A549 (cell line): ENCODE measurements around the gene MCU. TPM values are rescaled to one million over a fixed set of nuclear protein-coding genes. Genes with fewer than 3 reads are reported as not detected.
A peak's percentile ranks its signal among the peaks of the same experiment; 100 is the strongest.
"Not testable (repeated sequence)": the region's sequence is repeated elsewhere in the genome, so short reads cannot be mapped to it uniquely, and the experiment has no call there.

Experiments used
- ATAC-seq, 2 experiments: fragments of 200-7000 bp in 1 of 2; fragments of >200 bp in 1 of 2; cut with Nextera tagmentation in 1 of 2; cut with Tn5 transposase in 1 of 2; 3 replicates each; pipeline versions ENCODE4 v1.8.0 to v1.9.1; 2018 to 2020; ENCODE audit warnings: mild to moderate bottlenecking in 1 of 2, moderate library complexity in 1 of 2
- CTCF ChIA-PET: fragments of 300-600 bp; sonication (Branson Sonifier 250); formaldehyde crosslinking; extraction: SDS; loops from one replicate; lab custom pipeline; 2021; ENCODE audit warnings: antibody characterized with exemption, inconsistent platforms; lab: Yijun Ruan, JAX
- POLR2A ChIA-PET: fragments of 350-600 bp; formaldehyde crosslinking; extraction: SDS; loops from one replicate; lab custom pipeline; 2021; ENCODE audit warnings: antibody characterized with exemption, inconsistent platforms; lab: Yijun Ruan, JAX
- DNase-seq, 2 experiments: peaks; one replicate each; pipeline versions ENCODE4 v3.0.0 to v3.0.0-alpha.2; 2011 to 2016; ENCODE audit warnings: low read depth in 1 of 2, low spot score in 1 of 2
- FAIRE-seq: peaks from 2 replicates; lab custom pipeline; 2011; peaks lifted over from hg19 to GRCh38; lab: Jason Lieb, UNC
- H3K27ac ChIP-seq, 2 experiments: fragments of >200 bp; sonication (Bioruptor Twin); formaldehyde crosslinking; 3 replicates each; pipeline ENCODE4 v1.5.1; 2016 to 2017
- H3K4me1 ChIP-seq: fragments of >200 bp; sonication (Bioruptor Twin); formaldehyde crosslinking; 3 replicates; pipeline ENCODE4 v1.6.1; 2016
- H3K4me2 ChIP-seq: fragments of >200 bp; sonication (Bioruptor Twin); formaldehyde crosslinking; 3 replicates; pipeline ENCODE4 v1.6.1; 2016
- H3K4me3 ChIP-seq: fragments of >200 bp; sonication (Bioruptor Twin); formaldehyde crosslinking; 3 replicates; pipeline ENCODE4 v1.5.1; 2016
- H3K9me3 ChIP-seq: fragments of >200 bp; sonication (Bioruptor Twin); formaldehyde crosslinking; 3 replicates; pipeline ENCODE4 v1.6.1; 2016
- ESRRA ChIP-seq: fragments of 150-350 bp; IDR thresholded peaks from 2 replicates; pipeline ENCODE4 v1.6.1; 2014; ENCODE audit warnings: mild to moderate bottlenecking, low read length, borderline replicate concordance
- HOXB13 ChIP-seq: fragments of 250-450 bp; sonication (Bioruptor Pico); IDR thresholded peaks from 2 replicates; pipeline ENCODE4 v1.5.0; 2020; ENCODE audit warnings: low read depth, mild to moderate bottlenecking, moderate library complexity
- RCOR1 ChIP-seq: fragments of 150-350 bp; IDR thresholded peaks from 2 replicates; pipeline ENCODE4 v1.6.1; 2014; ENCODE audit warnings: antibody characterized with exemption, low read length, low read depth
- TP53 ChIP-seq: fragments of 250-450 bp; sonication (Bioruptor Pico); IDR thresholded peaks from 2 replicates; pipeline ENCODE4 v1.5.0; 2021; ENCODE audit warnings: mild to moderate bottlenecking, moderate library complexity
- ZC3H11A ChIP-seq: fragments of 450-650 bp; IDR thresholded peaks from 2 replicates; pipeline ENCODE4 v1.6.1; 2014; ENCODE audit warnings: antibody characterized with exemption, mild to moderate bottlenecking
- ZFP36 ChIP-seq: fragments of 450-650 bp; IDR thresholded peaks from 2 replicates; pipeline ENCODE4 v1.6.1; 2014; ENCODE audit warnings: borderline replicate concordance; ENCODE audit not compliant: partially characterized antibody
- WGBS: methylation state at CpG from one replicate; pipeline ENCODE4 v1.1.6; 2017; ENCODE audit errors: missing lambda C conversion rate; 5-methylcytosine and 5-hydroxymethylcytosine counted together
- polyA plus RNA-seq, 4 experiments: library from polyadenylated mRNA; depleted of rRNA in 3 of 4; stranded (reverse); fragments of >200 nt; fragmentation: RNase III in 1 of 4; extraction: RNeasy Plus Mini Kit Qiagen cat#74134 plus additional on column Dnase treatment in 1 of 4; gene quantifications; 2 replicates in 3 of 4; 3 replicates in 1 of 4; pipeline ENCODE4 v1.2.3, GENCODE V29; 2011 to 2017
- TF ChIP-seq, protein P1 (sequence below): fragments of >200 bp; sonication (Bioruptor Twin); formaldehyde crosslinking; IDR thresholded peaks from 2 replicates; pipeline ENCODE4 v1.6.1; 2016
- TF ChIP-seq, protein P2 (sequence below): IDR thresholded peaks from 2 replicates; pipeline ENCODE4 v1.6.1; 2012
- TF ChIP-seq, protein P3 (sequence below): fragments of 150-350 bp; IDR thresholded peaks from 2 replicates; pipeline ENCODE4 v1.6.1; 2014; ENCODE audit warnings: low read depth, mild to moderate bottlenecking, low read length
- TF ChIP-seq, protein P4 (sequence below): fragments of >200 bp; sonication (Bioruptor Twin); formaldehyde crosslinking; IDR thresholded peaks from 3 replicates; pipeline ENCODE4 v1.5.1; 2016

The MCU gene
- polyA plus RNA-seq, 2 of the 4 experiments (the other 2 are of a cell fraction), result 44.0 to 221 TPM

DNA sequence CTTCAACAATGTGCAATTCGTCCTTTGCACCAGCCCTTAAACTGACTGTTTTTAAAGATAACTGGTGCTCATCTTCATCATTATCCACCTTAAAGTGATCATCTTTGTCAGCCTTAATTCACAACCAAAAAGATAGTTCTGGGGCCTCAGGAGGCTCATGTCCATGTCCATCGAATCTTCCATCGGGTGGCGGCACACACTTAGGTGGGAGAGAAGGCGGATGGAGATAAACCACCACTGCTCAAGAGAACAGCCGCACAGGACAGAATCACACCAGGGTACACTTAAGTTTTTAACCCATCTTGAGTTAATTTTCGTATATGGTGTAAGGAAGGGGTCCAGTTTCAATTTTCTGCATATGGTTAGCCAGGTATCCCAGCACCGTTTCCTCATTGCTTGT, 226.4 kb downstream of the MCU start:
- no peak overlapping the region for H3K27ac ChIP-seq
- no peak for DNase-seq
- WGBS, result 73% methylated on average over 8 of the region's 8 CpGs
- POLR2A ChIA-PET, result no interaction called here
- H3K4me2 ChIP-seq, result no peak overlapping the region
- H3K4me1 ChIP-seq, result no peaks in the 10 kb centered on the region
- H3K4me3 ChIP-seq, result no peak overlapping the region
- CTCF ChIA-PET, result interaction anchor here (0.6 kb wide), 1 partner anchor 297 kb away, joined by 3 read pairs; no protein-coding TSS in a partner anchor
- no peaks in the 10 kb centered on the region for H3K9me3 ChIP-seq
- FAIRE-seq, result no peak
- no peak for ATAC-seq
- TF ChIP-seq, protein P1, sequence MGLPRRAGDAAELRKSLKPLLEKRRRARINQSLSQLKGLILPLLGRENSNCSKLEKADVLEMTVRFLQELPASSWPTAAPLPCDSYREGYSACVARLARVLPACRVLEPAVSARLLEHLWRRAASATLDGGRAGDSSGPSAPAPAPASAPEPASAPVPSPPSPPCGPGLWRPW, result no peak
- TF ChIP-seq, protein P2, sequence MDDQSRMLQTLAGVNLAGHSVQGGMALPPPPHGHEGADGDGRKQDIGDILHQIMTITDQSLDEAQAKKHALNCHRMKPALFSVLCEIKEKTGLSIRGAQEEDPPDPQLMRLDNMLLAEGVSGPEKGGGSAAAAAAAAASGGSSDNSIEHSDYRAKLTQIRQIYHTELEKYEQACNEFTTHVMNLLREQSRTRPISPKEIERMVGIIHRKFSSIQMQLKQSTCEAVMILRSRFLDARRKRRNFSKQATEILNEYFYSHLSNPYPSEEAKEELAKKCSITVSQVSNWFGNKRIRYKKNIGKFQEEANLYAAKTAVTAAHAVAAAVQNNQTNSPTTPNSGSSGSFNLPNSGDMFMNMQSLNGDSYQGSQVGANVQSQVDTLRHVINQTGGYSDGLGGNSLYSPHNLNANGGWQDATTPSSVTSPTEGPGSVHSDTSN, result no peak
- no peak for TF ChIP-seq RCOR1
- no peak for TF ChIP-seq ZFP36
- TF ChIP-seq, all 56 proteins: peak for 0

DNA sequence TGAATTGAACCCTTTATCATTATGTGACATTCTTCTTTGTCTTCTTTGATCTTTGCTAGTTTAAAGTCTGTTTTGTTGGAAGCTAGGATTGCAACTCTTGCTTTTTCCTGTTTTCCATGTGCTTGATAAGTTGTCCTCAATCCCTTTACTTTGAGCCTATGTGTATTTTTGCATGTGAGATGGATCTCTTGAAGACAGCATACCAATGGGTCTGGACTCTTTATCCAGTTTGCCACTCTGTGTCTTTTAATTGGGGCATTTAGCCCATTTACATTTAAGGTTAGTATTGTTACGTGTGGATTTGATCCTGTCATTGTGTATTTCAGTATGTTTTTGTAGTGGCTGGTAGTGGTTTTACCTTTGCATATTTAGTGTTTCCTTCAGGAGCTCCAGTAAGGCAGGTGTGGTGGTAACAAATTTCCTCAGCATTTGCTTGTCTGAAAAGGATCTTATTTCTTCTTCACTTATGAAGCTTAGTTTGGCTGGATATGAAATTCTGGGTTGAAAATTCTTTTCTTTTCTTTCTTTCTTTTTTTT, 229.3 kb downstream of the MCU start:
- H3K27ac ChIP-seq, H3K4me1 ChIP-seq, H3K9me3 ChIP-seq, FAIRE-seq, ATAC-seq, H3K4me3 ChIP-seq, H3K4me2 ChIP-seq, POLR2A ChIA-PET, DNase-seq: not testable (repeated sequence)
- WGBS, result 92% methylated on average over 1 of the region's 1 CpG
- CTCF ChIA-PET, result interaction anchor here (0.7 kb wide), 2 partner anchors 10 to 138 kb away, joined by 3 read pairs; no protein-coding TSS in a partner anchor

DNA sequence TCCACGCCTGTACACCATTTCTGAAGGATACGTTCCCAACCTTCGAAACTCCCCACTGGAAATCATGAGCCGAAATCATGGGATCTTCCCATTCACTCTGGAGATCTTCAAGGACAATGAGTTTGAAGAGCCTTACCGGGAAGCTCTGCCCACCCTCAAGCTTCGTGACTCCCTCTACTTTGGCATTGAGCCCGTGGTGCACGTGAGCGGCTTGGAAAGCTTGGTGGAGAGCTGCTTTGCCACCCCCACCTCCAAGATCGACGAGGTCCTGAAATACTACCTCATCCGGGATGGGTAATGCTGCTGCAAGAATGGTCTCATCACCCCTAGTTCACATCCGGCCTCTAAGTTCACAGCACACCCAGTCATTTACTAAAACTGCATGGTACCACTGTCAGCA, 232.4 kb downstream of the MCU start:
- FAIRE-seq (no peak), ATAC-seq (no peak), DNase-seq (no peak)
- ChIA-PET CTCF (interaction anchor here (1.1 kb wide), 1 partner anchor 14 kb away, joined by 3 read pairs; no protein-coding TSS in a partner anchor), POLR2A (no interaction called here)
- Histone ChIP-seq H3K9me3 (no peaks in the 10 kb centered on the region), H3K4me2 (no peak overlapping the region), H3K4me1 (no peaks in the 10 kb centered on the region), H3K4me3 (no peak overlapping the region), H3K27ac (no peak overlapping the region)
- WGBS, result 81% methylated on average over 13 of the region's 13 CpGs
- TF ChIP-seq ESRRA (no peak), TP53 (no peak), HOXB13 (CRISPR knock-in tag) (no peak)
- TF ChIP-seq, protein P3, sequence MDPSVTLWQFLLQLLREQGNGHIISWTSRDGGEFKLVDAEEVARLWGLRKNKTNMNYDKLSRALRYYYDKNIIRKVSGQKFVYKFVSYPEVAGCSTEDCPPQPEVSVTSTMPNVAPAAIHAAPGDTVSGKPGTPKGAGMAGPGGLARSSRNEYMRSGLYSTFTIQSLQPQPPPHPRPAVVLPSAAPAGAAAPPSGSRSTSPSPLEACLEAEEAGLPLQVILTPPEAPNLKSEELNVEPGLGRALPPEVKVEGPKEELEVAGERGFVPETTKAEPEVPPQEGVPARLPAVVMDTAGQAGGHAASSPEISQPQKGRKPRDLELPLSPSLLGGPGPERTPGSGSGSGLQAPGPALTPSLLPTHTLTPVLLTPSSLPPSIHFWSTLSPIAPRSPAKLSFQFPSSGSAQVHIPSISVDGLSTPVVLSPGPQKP, result no peak

DNA sequence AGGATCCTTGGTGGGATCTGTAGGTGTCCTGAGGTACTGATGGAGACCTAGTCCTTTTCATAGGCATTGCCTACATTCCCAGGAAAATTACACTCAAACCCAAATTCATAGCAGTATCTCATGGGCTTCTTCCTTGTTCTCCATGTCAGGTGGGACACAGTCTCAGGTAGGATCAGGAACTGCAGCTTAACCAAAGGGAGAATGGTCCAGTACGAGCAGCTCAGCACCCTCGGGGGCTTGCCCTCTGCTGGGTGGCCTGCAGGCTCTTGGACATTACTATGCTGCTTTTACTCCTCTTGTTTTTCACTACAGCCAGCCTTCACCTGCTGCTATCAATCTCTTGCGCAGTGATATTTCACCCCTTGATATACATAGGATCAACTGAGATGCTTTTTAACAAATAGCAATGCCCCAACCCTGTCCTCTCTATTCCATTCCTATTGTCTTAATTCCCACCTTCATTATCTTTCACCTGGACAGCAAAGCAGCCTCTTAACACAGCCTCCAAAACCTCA, 234.1 kb downstream of the MCU start:
- Histone ChIP-seq H3K4me2 (no peak overlapping the region), H3K9me3 (no peaks in the 10 kb centered on the region), H3K27ac (no peak overlapping the region), H3K4me3 (no peak overlapping the region), H3K4me1 (no peaks in the 10 kb centered on the region)
- ATAC-seq, result peak; percentile 34 to 55; a peak in 5 of 6 replicates
- POLR2A ChIA-PET, result no interaction called here
- no peak for DNase-seq
- CTCF ChIA-PET, result interaction anchor here (0.7 kb wide), 1 partner anchor 16 kb away, joined by 3 read pairs; no protein-coding TSS in a partner anchor
- 76% methylated on average over 3 of the region's 3 CpGs for WGBS
- FAIRE-seq, result no peak
- TF ChIP-seq ZC3H11A, result no peak
- TF ChIP-seq, protein P4, sequence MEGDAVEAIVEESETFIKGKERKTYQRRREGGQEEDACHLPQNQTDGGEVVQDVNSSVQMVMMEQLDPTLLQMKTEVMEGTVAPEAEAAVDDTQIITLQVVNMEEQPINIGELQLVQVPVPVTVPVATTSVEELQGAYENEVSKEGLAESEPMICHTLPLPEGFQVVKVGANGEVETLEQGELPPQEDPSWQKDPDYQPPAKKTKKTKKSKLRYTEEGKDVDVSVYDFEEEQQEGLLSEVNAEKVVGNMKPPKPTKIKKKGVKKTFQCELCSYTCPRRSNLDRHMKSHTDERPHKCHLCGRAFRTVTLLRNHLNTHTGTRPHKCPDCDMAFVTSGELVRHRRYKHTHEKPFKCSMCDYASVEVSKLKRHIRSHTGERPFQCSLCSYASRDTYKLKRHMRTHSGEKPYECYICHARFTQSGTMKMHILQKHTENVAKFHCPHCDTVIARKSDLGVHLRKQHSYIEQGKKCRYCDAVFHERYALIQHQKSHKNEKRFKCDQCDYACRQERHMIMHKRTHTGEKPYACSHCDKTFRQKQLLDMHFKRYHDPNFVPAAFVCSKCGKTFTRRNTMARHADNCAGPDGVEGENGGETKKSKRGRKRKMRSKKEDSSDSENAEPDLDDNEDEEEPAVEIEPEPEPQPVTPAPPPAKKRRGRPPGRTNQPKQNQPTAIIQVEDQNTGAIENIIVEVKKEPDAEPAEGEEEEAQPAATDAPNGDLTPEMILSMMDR, result no peak
